Panc1 (cell line): ENCODE results near the gene SLC44A1. TPM values are rescaled to one million over a fixed set of nuclear protein-coding genes. Genes with fewer than 3 reads are reported as not detected.

Experiments
- ATAC-seq: fragments of 200-7000 bp; cut with Tn5 transposase; 2 replicates; pipeline ENCODE4 v1.9.1; 2020; ENCODE audit warnings: mild to moderate bottlenecking, moderate library complexity
- BruUV-seq: library from RNA; stranded (reverse); fragments of 400-500 nt; replicated peaks from 2 replicates; lab custom pipeline; 2021; lab: Mats Ljungman, UMichigan
- CTCF ChIA-PET: fragments of 300-600 bp; sonication (Branson Sonifier 250); formaldehyde crosslinking; loops from one replicate; lab custom pipeline; 2022; ENCODE audit warnings: antibody characterized with exemption; lab: Charles Lee
- POLR2A ChIA-PET: fragments of 300-600 bp; sonication (Branson Sonifier 250); formaldehyde crosslinking; loops from one replicate; lab custom pipeline; 2022; ENCODE audit warnings: antibody characterized with exemption; lab: Charles Lee
- DNase-seq: peaks from one replicate; pipeline ENCODE4 v3.0.0-alpha.2; 2010; ENCODE audit warnings: low read depth, low spot score
- H3K27ac ChIP-seq: 2 replicates; pipeline ENCODE4 v1.5.1; 2011; ENCODE audit warnings: mild to moderate bottlenecking, low read length, inconsistent platforms
- H3K27me3 ChIP-seq: fragments of 200-500 bp; sonication (Bioruptor generic); 2 replicates; pipeline ENCODE4 v1.6.0; 2014; ENCODE audit warnings: low read length, inconsistent platforms; ENCODE audit not compliant: control insufficient read depth, insufficient read depth
- H3K36me3 ChIP-seq: fragments of 200-500 bp; sonication (Bioruptor generic); 2 replicates; pipeline ENCODE4 v1.5.1; 2014; ENCODE audit warnings: inconsistent platforms, mild to moderate bottlenecking, low read length, moderate library complexity; ENCODE audit not compliant: control insufficient read depth, insufficient read depth
- H3K4me1 ChIP-seq: 2 replicates; pipeline ENCODE4 v1.5.1; 2011; ENCODE audit warnings: inconsistent platforms, mild to moderate bottlenecking, low read length, moderate library complexity; ENCODE audit not compliant: control insufficient read depth, insufficient read depth
- H3K4me3 ChIP-seq, 2 experiments: 2 replicates each; pipeline ENCODE4 v1.5.1; 2011 to 2012; ENCODE audit warnings: low read depth in 2 of 2, low read length in 2 of 2, mild to moderate bottlenecking in 2 of 2, inconsistent platforms in 1 of 2, moderate library complexity in 1 of 2
- H3K9me3 ChIP-seq: fragments of 200-500 bp; sonication (Bioruptor generic); 2 replicates; pipeline ENCODE4 v1.5.1; 2014; ENCODE audit warnings: low read depth, mild to moderate bottlenecking, inconsistent platforms, low read length, moderate library complexity; ENCODE audit not compliant: control insufficient read depth, insufficient read depth
- POLR2AphosphoS5 ChIP-seq: IDR thresholded peaks from 2 replicates; pipeline ENCODE4 v1.6.1; 2012; ENCODE audit warnings: mild to moderate bottlenecking, low read depth, low read length, moderate library complexity
- SIN3A ChIP-seq: IDR thresholded peaks from 2 replicates; pipeline ENCODE4 v1.6.1; 2012; ENCODE audit warnings: low read depth, mild to moderate bottlenecking, low read length, moderate library complexity, borderline replicate concordance; ENCODE audit not compliant: insufficient read depth
- TCF7L2 ChIP-seq: IDR thresholded peaks from 2 replicates; pipeline ENCODE4 v1.6.1; 2011; ENCODE audit warnings: mild to moderate bottlenecking, low read depth, low read length, inconsistent platforms
- in situ Hi-C: cut with HindIII; loops from 2 replicates; pipeline ENCODE4 v1.10.0; 2016; ENCODE audit warnings: low sequenced_read_pairs, low pct_unique_long_range_greater_than_20kb
- intact Hi-C: fragments of 100-400 bp; cut with micrococcal nuclease; formaldehyde crosslinking; loops from one replicate; pipeline ENCODE4 v1.10.0; 2022; ENCODE audit not compliant: unreplicated experiment
- total RNA-seq: library from RNA; stranded (reverse); gene quantifications from one replicate; pipeline ENCODE4 v1.2.1, GENCODE V29; 2021; ENCODE audit not compliant: unreplicated experiment
- TF ChIP-seq, protein P1 (sequence below), 2 experiments: IDR thresholded peaks; 2 replicates each; pipeline ENCODE4 v1.6.1; 2011 to 2012; ENCODE audit warnings: low read depth in 2 of 2, control low read depth in 1 of 2, low read length in 1 of 2, mild to moderate bottlenecking in 1 of 2, moderate library complexity in 1 of 2; ENCODE audit not compliant: insufficient read depth in 1 of 2
- TF ChIP-seq, protein P2 (sequence below): fragments of 450-650 bp; IDR thresholded peaks from 2 replicates; pipeline ENCODE4 v1.5.1; 2017; ENCODE audit warnings: mild to moderate bottlenecking

Gene SLC44A1
- total RNA-seq, 1 experiment from 2014 or later: 8.7 TPM

DNA sequence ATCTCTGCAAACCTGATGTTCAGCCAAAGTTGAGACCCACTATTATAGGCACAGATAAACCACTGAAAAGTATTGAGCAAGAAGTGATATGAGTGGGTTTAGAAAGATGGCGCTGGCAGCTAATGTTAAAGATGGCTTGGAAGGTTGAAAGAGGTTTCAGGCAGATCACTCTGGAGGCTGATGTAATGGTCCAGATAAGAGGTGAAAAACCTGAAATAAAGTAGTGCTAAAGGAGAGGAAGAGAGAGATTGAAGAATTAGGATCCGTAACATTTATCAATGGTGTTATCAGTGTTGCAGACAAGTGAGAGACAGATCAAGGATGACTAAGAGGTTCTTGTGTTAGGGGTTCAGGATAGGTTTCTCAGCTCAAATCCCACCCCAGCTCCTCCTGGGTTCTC is 58.3 kb downstream of the SLC44A1 start:
- Histone ChIP-seq H3K4me3 (no peak overlapping the region), H3K4me1 (no peaks in the 10 kb centered on the region), H3K9me3 (no peaks in the 10 kb centered on the region), H3K36me3 (no peaks in the 10 kb centered on the region), H3K27ac (no peak overlapping the region), H3K27me3 (no peaks in the 10 kb centered on the region)
- BruUV-seq: no TSS peak
- DNase-seq (no peak), ATAC-seq (no peak)
- POLR2A ChIA-PET: no interaction called here
- in situ Hi-C loops (no loop called here), intact Hi-C loops (no loop called here)
- TF ChIP-seq, protein P1, sequence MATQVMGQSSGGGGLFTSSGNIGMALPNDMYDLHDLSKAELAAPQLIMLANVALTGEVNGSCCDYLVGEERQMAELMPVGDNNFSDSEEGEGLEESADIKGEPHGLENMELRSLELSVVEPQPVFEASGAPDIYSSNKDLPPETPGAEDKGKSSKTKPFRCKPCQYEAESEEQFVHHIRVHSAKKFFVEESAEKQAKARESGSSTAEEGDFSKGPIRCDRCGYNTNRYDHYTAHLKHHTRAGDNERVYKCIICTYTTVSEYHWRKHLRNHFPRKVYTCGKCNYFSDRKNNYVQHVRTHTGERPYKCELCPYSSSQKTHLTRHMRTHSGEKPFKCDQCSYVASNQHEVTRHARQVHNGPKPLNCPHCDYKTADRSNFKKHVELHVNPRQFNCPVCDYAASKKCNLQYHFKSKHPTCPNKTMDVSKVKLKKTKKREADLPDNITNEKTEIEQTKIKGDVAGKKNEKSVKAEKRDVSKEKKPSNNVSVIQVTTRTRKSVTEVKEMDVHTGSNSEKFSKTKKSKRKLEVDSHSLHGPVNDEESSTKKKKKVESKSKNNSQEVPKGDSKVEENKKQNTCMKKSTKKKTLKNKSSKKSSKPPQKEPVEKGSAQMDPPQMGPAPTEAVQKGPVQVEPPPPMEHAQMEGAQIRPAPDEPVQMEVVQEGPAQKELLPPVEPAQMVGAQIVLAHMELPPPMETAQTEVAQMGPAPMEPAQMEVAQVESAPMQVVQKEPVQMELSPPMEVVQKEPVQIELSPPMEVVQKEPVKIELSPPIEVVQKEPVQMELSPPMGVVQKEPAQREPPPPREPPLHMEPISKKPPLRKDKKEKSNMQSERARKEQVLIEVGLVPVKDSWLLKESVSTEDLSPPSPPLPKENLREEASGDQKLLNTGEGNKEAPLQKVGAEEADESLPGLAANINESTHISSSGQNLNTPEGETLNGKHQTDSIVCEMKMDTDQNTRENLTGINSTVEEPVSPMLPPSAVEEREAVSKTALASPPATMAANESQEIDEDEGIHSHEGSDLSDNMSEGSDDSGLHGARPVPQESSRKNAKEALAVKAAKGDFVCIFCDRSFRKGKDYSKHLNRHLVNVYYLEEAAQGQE (IDR thresholded peaks at IDR 0.05; ENCODE audit: insufficient read depth in 1 of 2, low read depth in 2 of 2, low read length in 1 of 2): no peak
- TF ChIP-seq POLR2AphosphoS5: no peak
- no peak for TF ChIP-seq SIN3A
- TF ChIP-seq TCF7L2: no peak
- TF ChIP-seq, protein P2, sequence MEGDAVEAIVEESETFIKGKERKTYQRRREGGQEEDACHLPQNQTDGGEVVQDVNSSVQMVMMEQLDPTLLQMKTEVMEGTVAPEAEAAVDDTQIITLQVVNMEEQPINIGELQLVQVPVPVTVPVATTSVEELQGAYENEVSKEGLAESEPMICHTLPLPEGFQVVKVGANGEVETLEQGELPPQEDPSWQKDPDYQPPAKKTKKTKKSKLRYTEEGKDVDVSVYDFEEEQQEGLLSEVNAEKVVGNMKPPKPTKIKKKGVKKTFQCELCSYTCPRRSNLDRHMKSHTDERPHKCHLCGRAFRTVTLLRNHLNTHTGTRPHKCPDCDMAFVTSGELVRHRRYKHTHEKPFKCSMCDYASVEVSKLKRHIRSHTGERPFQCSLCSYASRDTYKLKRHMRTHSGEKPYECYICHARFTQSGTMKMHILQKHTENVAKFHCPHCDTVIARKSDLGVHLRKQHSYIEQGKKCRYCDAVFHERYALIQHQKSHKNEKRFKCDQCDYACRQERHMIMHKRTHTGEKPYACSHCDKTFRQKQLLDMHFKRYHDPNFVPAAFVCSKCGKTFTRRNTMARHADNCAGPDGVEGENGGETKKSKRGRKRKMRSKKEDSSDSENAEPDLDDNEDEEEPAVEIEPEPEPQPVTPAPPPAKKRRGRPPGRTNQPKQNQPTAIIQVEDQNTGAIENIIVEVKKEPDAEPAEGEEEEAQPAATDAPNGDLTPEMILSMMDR: no peak
- CTCF ChIA-PET: no interaction called here

DNA sequence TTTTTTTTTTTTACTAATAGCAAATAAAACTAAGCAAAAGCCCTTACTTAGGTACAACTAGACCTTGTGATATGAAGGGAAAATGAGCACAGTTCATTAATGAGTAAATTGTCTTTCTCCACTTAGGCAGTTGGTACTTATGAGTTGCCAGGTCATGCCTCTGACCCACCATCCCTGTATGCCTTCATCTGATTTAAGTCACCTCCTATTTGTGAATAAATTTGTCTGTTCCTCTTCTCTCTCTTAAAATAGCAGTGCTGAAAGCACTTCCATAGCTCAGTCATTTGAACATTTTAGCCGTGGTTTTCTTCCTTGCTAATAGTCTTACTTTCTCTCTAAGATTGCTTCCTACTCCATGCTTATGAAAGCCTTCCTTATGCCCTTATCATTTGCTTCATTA is 61.4 kb downstream of the SLC44A1 start:
- Histone ChIP-seq H3K4me3 (no peak overlapping the region), H3K27ac (no peak overlapping the region), H3K4me1 (no peaks in the 10 kb centered on the region), H3K27me3 (no peaks in the 10 kb centered on the region), H3K36me3 (no peaks in the 10 kb centered on the region), H3K9me3 (no peaks in the 10 kb centered on the region)
- in situ Hi-C loops (no loop called here), intact Hi-C loops (no loop called here)
- TF ChIP-seq TCF7L2 (no peak), SIN3A (no peak), POLR2AphosphoS5 (no peak)
- TF ChIP-seq, protein P2: no peak
- TF ChIP-seq, protein P1 (IDR thresholded peaks at IDR 0.05; ENCODE audit: insufficient read depth in 1 of 2, low read depth in 2 of 2, low read length in 1 of 2): no peak
- ChIA-PET POLR2A (no interaction called here), CTCF (no interaction called here)
- BruUV-seq: no TSS peak
- DNase-seq (no peak), ATAC-seq (no peak)
